HG02973 (cell line): ENCODE results near the gene PAAF1.

Source experiments
- ATAC-seq: cut with Tn5 transposase; IDR thresholded peaks from one replicate; pipeline ENCODE4 v1.9.1; 2021; ENCODE audit warnings: moderate library complexity; ENCODE audit not compliant: unreplicated experiment

Gene PAAF1

GRCh38 chr11:73876424-73877310 lies at the start of gene PAAF1, which contains the start of gene COA4:
Gene PAAF1, plus strand, starts transcription at chr11:73876999. Its CDS starts 23 bp downstream, at chr11:73877022.
Gene COA4, minus strand, starts transcription at chr11:73876846. Its CDS starts 3,468 bp downstream, at chr11:73873378.
- ATAC-seq: peak; percentile 94

DNA sequence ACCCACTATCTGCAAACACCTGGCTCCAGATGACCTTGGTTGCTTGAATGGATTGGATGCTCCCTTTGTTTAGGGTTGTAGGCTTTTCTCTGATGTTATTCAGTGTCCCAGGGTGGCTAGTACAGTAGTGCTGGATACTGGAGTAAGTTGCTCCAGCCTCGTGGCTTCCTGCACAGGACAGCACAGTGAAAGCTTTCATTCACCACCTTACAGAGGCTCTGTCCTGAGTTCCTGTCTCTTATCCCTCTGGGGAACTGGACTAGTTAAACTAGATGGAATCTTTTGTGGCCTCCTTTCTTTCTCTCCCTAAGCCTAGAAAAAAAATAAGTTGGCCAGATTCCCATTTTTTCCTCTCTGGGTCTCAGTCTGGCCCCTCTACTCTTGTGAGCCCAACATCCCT lies 46.5 kb upstream of the PAAF1 start:
- ATAC-seq: no peak

GRCh38 chr11:73833067-73833466 lies 43.7 kb upstream of the PAAF1 start:
- ATAC-seq: no peak

- no peak for ATAC-seq
These were observed 38.2 kb upstream of the PAAF1 start for GRCh38 chr11:73838443-73839122.

DNA sequence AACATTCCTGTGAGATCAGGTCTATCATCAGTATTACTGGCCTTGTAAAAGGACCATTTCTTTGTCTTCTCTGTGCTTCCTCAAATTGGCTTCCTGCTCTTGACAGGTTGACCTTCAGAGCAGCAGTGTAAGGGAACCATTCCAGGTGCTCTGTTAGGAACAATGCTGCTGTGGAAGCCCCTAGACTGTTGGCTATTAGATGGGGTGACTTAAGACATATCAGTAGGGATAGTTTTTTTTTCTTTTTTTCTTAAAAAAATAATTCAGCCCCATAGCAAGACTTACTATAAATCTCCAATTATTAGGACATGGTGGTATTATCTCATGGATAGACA lies 37.7 kb upstream of the PAAF1 start:
- no peak for ATAC-seq

GRCh38 chr11:73851046-73851764 lies 25.6 kb upstream of the PAAF1 start:
- ATAC-seq: no peak

- ATAC-seq: no peak
These were observed 24.8 kb upstream of the PAAF1 start for GRCh38 chr11:73852049-73852448.

DNA sequence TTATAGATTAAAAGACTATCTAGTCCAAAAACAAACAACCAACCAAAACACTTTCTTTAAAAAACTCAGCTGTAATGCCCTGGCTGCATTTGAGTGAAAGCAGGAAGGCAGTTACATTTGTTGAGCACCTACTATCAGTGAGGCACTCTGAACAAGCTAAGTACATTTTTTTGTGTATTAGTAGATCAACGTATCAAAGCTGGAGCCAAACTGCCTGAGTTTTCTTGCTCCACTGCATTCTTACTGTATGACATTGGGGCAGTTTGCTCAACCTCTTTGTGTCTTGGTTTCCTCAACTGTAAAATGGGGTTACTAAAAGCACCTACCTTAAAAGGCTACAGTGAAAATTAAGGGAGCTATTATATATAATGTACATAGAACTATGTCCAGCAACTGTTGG lies 22.1 kb upstream of the PAAF1 start:
- ATAC-seq: no peak

GRCh38 chr11:73856031-73856567 lies 20.7 kb upstream of the PAAF1 start:
- no peak for ATAC-seq

DNA sequence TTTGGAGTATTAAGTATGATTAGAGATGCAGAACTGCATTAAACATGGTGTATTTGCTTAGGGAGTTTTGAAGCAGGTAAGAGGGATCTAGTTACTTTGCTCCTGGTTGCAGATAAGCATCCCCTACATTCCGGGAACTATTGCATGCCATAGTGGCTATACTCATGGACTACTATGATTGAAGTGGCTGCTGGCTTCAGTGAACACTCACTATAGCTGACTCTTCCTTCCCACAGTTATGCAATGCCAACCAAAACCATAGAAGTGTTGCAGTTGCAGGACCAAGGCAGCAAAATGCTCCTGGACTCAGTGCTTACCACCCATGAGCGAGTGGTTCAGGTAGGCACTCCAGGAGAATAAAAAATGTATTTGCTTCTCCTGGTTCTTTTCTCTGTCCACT lies 17.1 kb upstream of the PAAF1 start:
- no peak for ATAC-seq

- no peak for ATAC-seq
These were observed 16.6 kb upstream of the PAAF1 start for GRCh38 chr11:73860202-73860601.

- no peak for ATAC-seq
These were observed 13.8 kb upstream of the PAAF1 start for GRCh38 chr11:73862986-73863385.

- ATAC-seq: no peak
These were observed 10.7 kb upstream of the PAAF1 start for GRCh38 chr11:73866095-73866579.

GRCh38 chr11:73866586-73866996 lies 10.2 kb upstream of the PAAF1 start:
- no peak for ATAC-seq

DNA sequence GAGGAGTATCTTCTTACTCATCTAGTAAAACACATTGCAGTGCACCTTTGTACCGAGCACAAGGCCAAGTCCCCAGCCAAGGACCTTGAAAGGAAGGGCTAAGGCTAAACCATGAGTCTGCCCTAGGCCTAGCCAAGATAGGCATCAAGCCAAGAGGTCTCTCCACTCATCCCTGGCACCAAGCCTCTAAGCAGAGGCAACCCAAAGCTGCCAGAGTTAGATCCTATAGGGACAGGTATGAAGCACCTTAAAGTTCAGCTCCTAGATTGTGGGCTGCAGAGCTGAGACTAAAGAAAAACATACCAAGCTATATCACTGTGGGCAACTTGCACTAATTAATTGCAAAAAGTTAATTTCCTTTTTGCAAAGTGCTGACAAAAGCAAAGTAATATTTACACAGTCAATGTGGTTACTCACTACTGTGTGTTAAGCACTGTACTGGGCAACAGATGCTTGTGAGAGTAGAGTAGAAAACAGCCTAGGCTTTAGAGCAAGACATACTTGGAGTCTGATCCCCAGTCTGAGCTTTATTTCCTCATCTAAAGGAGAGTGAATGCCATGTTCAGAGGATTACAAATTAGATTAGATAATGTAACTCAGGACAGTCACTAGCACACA lies 7.4 kb upstream of the PAAF1 start:
- ATAC-seq: no peak

- ATAC-seq: no peak
These were observed 6.5 kb upstream of the PAAF1 start for GRCh38 chr11:73870261-73870660.

DNA sequence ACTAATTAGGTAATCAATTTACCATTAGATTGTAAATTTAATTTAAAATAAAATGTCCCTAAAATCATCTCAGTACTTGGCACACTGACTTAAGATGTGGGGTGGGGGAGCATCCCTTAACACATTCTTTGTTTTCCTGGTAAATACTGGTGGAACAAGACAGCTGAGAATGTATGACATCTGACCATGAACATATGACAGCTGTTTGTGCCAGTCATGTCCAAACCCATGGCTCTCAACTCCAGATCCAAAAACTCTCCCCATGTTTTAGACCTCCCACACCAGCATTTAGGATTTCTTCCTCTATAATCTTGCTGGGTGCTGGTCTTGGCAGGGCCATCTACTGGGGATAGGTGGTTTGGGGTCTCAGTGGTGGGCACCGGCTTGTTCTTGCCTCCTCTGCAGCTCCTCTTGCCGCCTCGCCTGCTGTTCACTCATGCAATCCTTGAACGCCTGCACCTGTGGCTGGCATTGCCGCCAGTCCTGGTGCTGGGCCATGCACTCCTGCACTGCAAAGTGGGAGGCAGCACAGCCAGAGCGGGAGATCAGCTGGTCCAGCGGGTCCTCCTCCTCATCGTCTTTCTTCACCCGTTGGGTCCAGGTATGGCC lies 3.9 kb upstream of the PAAF1 start:
- ATAC-seq: no peak

GRCh38 chr11:73875380-73875779 lies 1.4 kb upstream of the PAAF1 start:
- ATAC-seq: no peak

DNA sequence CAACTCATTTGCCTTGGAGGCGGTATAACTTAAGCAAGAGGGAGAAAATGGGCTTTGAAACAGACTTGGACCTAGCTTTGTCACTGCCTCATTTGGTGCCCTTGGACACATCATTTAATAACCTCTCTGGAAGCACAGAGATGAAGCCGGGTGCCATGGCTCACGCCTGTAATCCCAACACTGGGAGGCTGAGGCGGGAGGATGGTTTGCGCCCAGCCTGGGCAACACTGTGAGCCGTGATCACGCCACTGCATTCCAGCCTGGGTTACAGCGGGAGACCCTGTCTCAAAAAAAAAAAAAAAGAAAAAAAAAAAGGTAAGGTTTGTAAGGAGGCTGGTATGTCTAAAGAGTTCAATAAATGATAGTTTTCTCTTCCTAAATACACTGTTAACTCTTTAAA lies 959 bp upstream of the PAAF1 start:
- ATAC-seq: no peak

- no peak for ATAC-seq
These were observed 2.0 kb downstream of the PAAF1 start for GRCh38 chr11:73878771-73879170.
